ENCODE data around the gene SLAMF7. TPM values are rescaled to one million over a fixed set of nuclear protein-coding genes. Genes with fewer than 3 reads are reported as not detected.
"Not testable (repeated sequence)": the region's sequence is repeated elsewhere in the genome, so short reads cannot be mapped to it uniquely, and the experiment has no call there.

The SLAMF7 gene, protein sequence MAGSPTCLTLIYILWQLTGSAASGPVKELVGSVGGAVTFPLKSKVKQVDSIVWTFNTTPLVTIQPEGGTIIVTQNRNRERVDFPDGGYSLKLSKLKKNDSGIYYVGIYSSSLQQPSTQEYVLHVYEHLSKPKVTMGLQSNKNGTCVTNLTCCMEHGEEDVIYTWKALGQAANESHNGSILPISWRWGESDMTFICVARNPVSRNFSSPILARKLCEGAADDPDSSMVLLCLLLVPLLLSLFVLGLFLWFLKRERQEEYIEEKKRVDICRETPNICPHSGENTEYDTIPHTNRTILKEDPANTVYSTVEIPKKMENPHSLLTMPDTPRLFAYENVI
- total RNA-seq = 1 to 10 TPM in 2 of 3 donors, under 1 TPM in 1; 0.48 to 5.7 (median 3.3) TPM

GRCh38 chr1:160739098-160739511 lies at the start of gene SLAMF7:
Gene SLAMF7 (plus strand): TSS chr1:160739247. CDS start chr1:160739302, 55 bp downstream.
- intact Hi-C loops (cut with DNase I; ENCODE audit: low total_unique reads) = no loop called here
- TF ChIP-seq, protein P1, sequence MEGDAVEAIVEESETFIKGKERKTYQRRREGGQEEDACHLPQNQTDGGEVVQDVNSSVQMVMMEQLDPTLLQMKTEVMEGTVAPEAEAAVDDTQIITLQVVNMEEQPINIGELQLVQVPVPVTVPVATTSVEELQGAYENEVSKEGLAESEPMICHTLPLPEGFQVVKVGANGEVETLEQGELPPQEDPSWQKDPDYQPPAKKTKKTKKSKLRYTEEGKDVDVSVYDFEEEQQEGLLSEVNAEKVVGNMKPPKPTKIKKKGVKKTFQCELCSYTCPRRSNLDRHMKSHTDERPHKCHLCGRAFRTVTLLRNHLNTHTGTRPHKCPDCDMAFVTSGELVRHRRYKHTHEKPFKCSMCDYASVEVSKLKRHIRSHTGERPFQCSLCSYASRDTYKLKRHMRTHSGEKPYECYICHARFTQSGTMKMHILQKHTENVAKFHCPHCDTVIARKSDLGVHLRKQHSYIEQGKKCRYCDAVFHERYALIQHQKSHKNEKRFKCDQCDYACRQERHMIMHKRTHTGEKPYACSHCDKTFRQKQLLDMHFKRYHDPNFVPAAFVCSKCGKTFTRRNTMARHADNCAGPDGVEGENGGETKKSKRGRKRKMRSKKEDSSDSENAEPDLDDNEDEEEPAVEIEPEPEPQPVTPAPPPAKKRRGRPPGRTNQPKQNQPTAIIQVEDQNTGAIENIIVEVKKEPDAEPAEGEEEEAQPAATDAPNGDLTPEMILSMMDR (IDR thresholded peaks at IDR 0.05) = no peak
- TF ChIP-seq POLR2A (IDR thresholded peaks at IDR 0.05) (no peak), POLR2AphosphoS5 (IDR thresholded peaks at IDR 0.05) (no peak)
- Histone ChIP-seq H3K9me3 (peaks cover 0 to 7% of the 10 kb centered on the region in 2 donors), H3K27me3 (no peaks in the 10 kb centered on the region), H3K4me3 (no peak within 1 kb of the TSS), H3K36me3 (no peaks in the 10 kb centered on the region), H3K27ac (no peak within 1 kb of the TSS), H3K4me1 (no peaks in the 10 kb centered on the region)
- DNase-seq (ENCODE audit: low spot score in 2 of 2) = no peak

DNA sequence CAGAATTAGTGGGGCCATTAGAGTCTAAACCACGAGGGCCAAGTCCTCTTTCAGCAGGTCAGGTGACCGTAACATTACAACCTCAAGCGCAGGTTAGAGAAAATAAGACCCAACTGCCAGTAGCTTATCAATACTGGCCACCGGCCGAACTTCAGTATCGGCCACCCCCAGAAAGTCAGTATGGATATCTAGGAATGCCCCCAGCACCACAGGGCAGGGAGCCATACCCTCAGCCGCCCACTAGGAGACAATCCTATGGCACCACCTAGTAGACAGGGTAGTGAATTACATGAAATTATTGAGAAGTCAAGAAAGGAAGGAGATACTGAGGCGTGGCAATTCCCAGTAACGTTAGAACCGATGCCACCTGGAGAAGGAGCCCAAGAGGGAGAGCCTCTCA lies 46.7 kb upstream of the SLAMF7 start:
- intact Hi-C loops (cut with DNase I; ENCODE audit: low total_unique reads); H3K4me1 ChIP-seq; H3K27me3 ChIP-seq: not testable (repeated sequence)

DNA sequence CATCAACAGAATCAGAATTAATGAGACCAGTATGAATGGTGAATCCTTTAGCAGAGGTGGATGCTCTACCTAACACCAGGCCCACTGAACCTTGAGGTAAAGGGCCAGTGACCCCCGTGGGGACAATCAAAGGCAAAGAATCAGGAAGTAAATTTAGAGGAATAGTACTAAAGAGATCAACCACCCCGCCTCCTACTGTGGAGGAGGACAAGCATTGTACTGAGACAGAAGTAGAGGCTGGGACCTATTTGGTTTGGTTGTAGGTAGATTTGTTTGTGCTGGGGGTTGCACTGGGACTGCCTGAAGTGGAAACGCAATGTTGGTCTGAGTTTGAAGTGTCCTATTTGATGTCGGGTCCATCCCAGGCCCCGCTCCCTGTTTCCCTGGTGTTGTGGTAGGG lies 36.9 kb upstream of the SLAMF7 start:
- intact Hi-C loops (cut with DNase I; ENCODE audit: low total_unique reads) = no loop called here
- no peaks in the 10 kb centered on the region for H3K9me3 ChIP-seq
- no peak for DNase-seq (ENCODE audit: low spot score in 2 of 2)

More for the DNA sequence above, 46.7 kb upstream of the SLAMF7 start:
- not testable (repeated sequence) for H3K9me3 ChIP-seq; H3K27ac ChIP-seq; DNase-seq (ENCODE audit: low spot score in 2 of 2); H3K36me3 ChIP-seq; H3K4me3 ChIP-seq

GRCh38 chr1:160704250-160704649 lies 34.8 kb upstream of the SLAMF7 start:
- Histone ChIP-seq H3K4me1 (no peaks in the 10 kb centered on the region), H3K9me3 (no peaks in the 10 kb centered on the region), H3K27me3 (no peaks in the 10 kb centered on the region), H3K4me3 (no peak overlapping the region), H3K36me3 (no peaks in the 10 kb centered on the region), H3K27ac (no peak overlapping the region)
- intact Hi-C loops (cut with DNase I; ENCODE audit: low total_unique reads) = no loop called here
- no peak for DNase-seq (ENCODE audit: low spot score in 2 of 2)
- TF ChIP-seq POLR2AphosphoS5 (IDR thresholded peaks at IDR 0.05) (no peak), POLR2A (IDR thresholded peaks at IDR 0.05) (no peak)
- TF ChIP-seq, protein P1 (IDR thresholded peaks at IDR 0.05) = no peak

More for the DNA sequence above, 36.9 kb upstream of the SLAMF7 start:
- no peak overlapping the region for H3K27ac ChIP-seq
- no peaks in the 10 kb centered on the region for H3K4me1 ChIP-seq
- H3K27me3 ChIP-seq = no peaks in the 10 kb centered on the region
- H3K36me3 ChIP-seq = no peaks in the 10 kb centered on the region
- H3K4me3 ChIP-seq = no peak overlapping the region
- TF ChIP-seq, protein P1 (IDR thresholded peaks at IDR 0.05) = no peak
- no peak for TF ChIP-seq POLR2AphosphoS5 (IDR thresholded peaks at IDR 0.05)
- no peak for TF ChIP-seq POLR2A (IDR thresholded peaks at IDR 0.05)

GRCh38 chr1:160705212-160705621 lies 33.8 kb upstream of the SLAMF7 start:
- H3K36me3 ChIP-seq; DNase-seq (ENCODE audit: low spot score in 2 of 2); H3K27ac ChIP-seq: not testable (repeated sequence)

GRCh38 chr1:160705742-160706141 lies 33.3 kb upstream of the SLAMF7 start:
- no peak for DNase-seq (ENCODE audit: low spot score in 2 of 2)
- Histone ChIP-seq H3K27ac (no peak overlapping the region), H3K4me3 (no peak overlapping the region), H3K4me1 (no peaks in the 10 kb centered on the region), H3K36me3 (no peaks in the 10 kb centered on the region), H3K9me3 (no peaks in the 10 kb centered on the region), H3K27me3 (no peaks in the 10 kb centered on the region)
- TF ChIP-seq POLR2A (IDR thresholded peaks at IDR 0.05) (no peak), POLR2AphosphoS5 (IDR thresholded peaks at IDR 0.05) (no peak)
- TF ChIP-seq, protein P1 (IDR thresholded peaks at IDR 0.05) = no peak
- intact Hi-C loops (cut with DNase I; ENCODE audit: low total_unique reads) = no loop called here

More at GRCh38 chr1:160705212-160705621, 33.8 kb upstream of the SLAMF7 start:
- H3K9me3 ChIP-seq; H3K4me3 ChIP-seq; H3K4me1 ChIP-seq; H3K27me3 ChIP-seq; intact Hi-C loops (cut with DNase I; ENCODE audit: low total_unique reads): not testable (repeated sequence)

Measured in breast epithelium (tissue), 4 donors.